GM23338 (cell line): ENCODE data around the gene TFF1. TPM values are rescaled to one million over a fixed set of nuclear protein-coding genes. Genes with fewer than 3 reads are reported as not detected.

Experiments
- ATAC-seq: fragments of 200-7000 bp; cut with Tn5 transposase; 3 replicates; pipeline ENCODE4 v1.9.1; 2020
- DNase-seq: peaks from one replicate; pipeline ENCODE4 v3.0.0-alpha.2; 2015; ENCODE audit warnings: low spot score
- H2AFZ ChIP-seq: fragments of 200-600 bp; sonication (generic); 2 replicates; pipeline ENCODE4 v1.8.0; 2016; ENCODE audit warnings: antibody characterized with exemption, mild to moderate bottlenecking, moderate library complexity
- H3F3A ChIP-seq: fragments of 200-600 bp; sonication (generic); replicated peaks from 2 replicates; pipeline ENCODE4 v1.8.0; 2017; ENCODE audit warnings: antibody characterized with exemption, mixed run types, low read depth
- H3K27ac ChIP-seq: fragments of 200-600 bp; sonication (generic); 2 replicates; pipeline ENCODE4 v1.6.1; 2016; ENCODE audit warnings: low read depth
- H3K27me3 ChIP-seq: fragments of 200-600 bp; sonication (generic); 2 replicates; pipeline ENCODE4 v1.8.0; 2016; ENCODE audit warnings: mild to moderate bottlenecking, mixed run types, moderate library complexity; ENCODE audit not compliant: insufficient read depth
- H3K36me3 ChIP-seq: fragments of 200-600 bp; sonication (generic); 2 replicates; pipeline ENCODE4 v1.8.0; 2016; ENCODE audit warnings: mild to moderate bottlenecking; ENCODE audit not compliant: insufficient read depth
- H3K4me1 ChIP-seq: fragments of 200-600 bp; sonication (generic); 2 replicates; pipeline ENCODE4 v1.8.0; 2016; ENCODE audit warnings: mild to moderate bottlenecking, moderate library complexity; ENCODE audit not compliant: insufficient read depth
- H3K4me2 ChIP-seq: fragments of 200-600 bp; sonication (generic); 2 replicates; pipeline ENCODE4 v1.7.1; 2017; ENCODE audit warnings: mixed run types
- H3K4me3 ChIP-seq: fragments of 200-600 bp; sonication (generic); 2 replicates; pipeline ENCODE4 v1.6.1; 2016; ENCODE audit warnings: mixed run types
- H3K79me2 ChIP-seq: fragments of 200-600 bp; sonication (generic); replicated peaks from 2 replicates; pipeline ENCODE4 v1.8.0; 2017; ENCODE audit warnings: mild to moderate bottlenecking; ENCODE audit not compliant: insufficient read depth
- H3K9me2 ChIP-seq: fragments of 200-600 bp; sonication (generic); 2 replicates; pipeline ENCODE4 v1.8.0; 2017; ENCODE audit not compliant: insufficient read depth
- H4K20me1 ChIP-seq: fragments of 200-600 bp; sonication (generic); replicated peaks from 2 replicates; pipeline ENCODE4 v1.8.0; 2017; ENCODE audit warnings: mild to moderate bottlenecking; ENCODE audit not compliant: insufficient read depth
- H3K27ac Mint-ChIP-seq: 2 replicates; pipeline ENCODE4 v1.8.0; 2020; ENCODE audit warnings: inconsistent platforms, mild to moderate bottlenecking, moderate library complexity, mixed read lengths
- H3K27me3 Mint-ChIP-seq: 3 replicates; pipeline ENCODE4 v1.8.0; 2022; ENCODE audit warnings: low read depth, mild to moderate bottlenecking, moderate library complexity, mixed read lengths, inconsistent platforms; ENCODE audit not compliant: insufficient read depth, poor library complexity
- H3K36me3 Mint-ChIP-seq: 3 replicates; pipeline ENCODE4 v1.8.0; 2021; ENCODE audit warnings: low read depth, mild to moderate bottlenecking, inconsistent platforms, moderate library complexity, mixed read lengths
- H3K4me1 Mint-ChIP-seq: 3 replicates; pipeline ENCODE4 v1.8.0; 2020; ENCODE audit warnings: mild to moderate bottlenecking, inconsistent platforms, mixed read lengths
- H3K4me3 Mint-ChIP-seq: 3 replicates; pipeline ENCODE4 v1.8.0; 2021; ENCODE audit warnings: moderate library complexity, mild to moderate bottlenecking, inconsistent platforms, mixed read lengths
- H3K9me3 Mint-ChIP-seq: 3 replicates; pipeline ENCODE4 v1.8.0; 2020; ENCODE audit warnings: moderate library complexity, mild to moderate bottlenecking, inconsistent platforms, mixed read lengths
- EZH2 ChIP-seq: fragments of 200-600 bp; sonication (generic); IDR thresholded peaks from one replicate; pipeline ENCODE4 v1.8.0; 2017; ENCODE audit warnings: antibody characterized with exemption, mild to moderate bottlenecking, low read depth; ENCODE audit not compliant: unreplicated experiment
- EZH2phosphoT487 ChIP-seq: fragments of 200-600 bp; sonication (generic); IDR thresholded peaks from one replicate; pipeline ENCODE4 v1.8.1; 2018; ENCODE audit warnings: antibody characterized with exemption; ENCODE audit not compliant: unreplicated experiment
- JUNB ChIP-seq: IDR thresholded peaks from one replicate; pipeline ENCODE4 v1.6.1; 2016; ENCODE audit warnings: antibody characterized with exemption; ENCODE audit not compliant: unreplicated experiment
- NANOG ChIP-seq: IDR thresholded peaks from 2 replicates; pipeline ENCODE4 v1.6.1; 2016; ENCODE audit warnings: antibody characterized with exemption, borderline replicate concordance
- POLR2AphosphoS5 ChIP-seq: IDR thresholded peaks from 2 replicates; pipeline ENCODE4 v1.6.1; 2016; ENCODE audit warnings: antibody characterized with exemption, low read depth
- ZNF114 ChIP-seq: fragments of 250-450 bp; sonication (Bioruptor Pico); IDR thresholded peaks from 2 replicates; pipeline ENCODE4 v1.5.0; 2020; ENCODE audit warnings: mild to moderate bottlenecking, moderate library complexity
- ZNF331 ChIP-seq: fragments of 250-450 bp; sonication (Bioruptor Pico); IDR thresholded peaks from 2 replicates; pipeline ENCODE4 v1.5.0; 2020; ENCODE audit warnings: low read depth, mild to moderate bottlenecking, moderate library complexity
- polyA plus RNA-seq: library from polyadenylated mRNA; unstranded; fragments of >200 nt; fragmentation: Nextera tagmentation; extraction: Ambion mirVana; gene quantifications from 2 replicates; pipeline ENCODE4 v1.2.1, GENCODE V29; 2016
- total RNA-seq: library from RNA; depleted of rRNA; stranded (reverse); fragments of >200 nt; shearing (Covaris generic); gene quantifications from 2 replicates; pipeline ENCODE4 v1.2.3, GENCODE V29; 2014
- TF ChIP-seq, protein P1 (sequence below): fragments of 250-450 bp; sonication (Bioruptor Pico); IDR thresholded peaks from 2 replicates; pipeline ENCODE4 v1.5.0; 2020; ENCODE audit warnings: mild to moderate bottlenecking, moderate library complexity
- TF ChIP-seq, protein P2 (sequence below): IDR thresholded peaks from 2 replicates; pipeline ENCODE4 v1.6.1; 2016; ENCODE audit warnings: antibody characterized with exemption
- TF ChIP-seq, protein P3 (sequence below): IDR thresholded peaks from one replicate; pipeline ENCODE4 v1.6.1; 2018; ENCODE audit warnings: antibody characterized with exemption; ENCODE audit not compliant: unreplicated experiment

The TFF1 gene
- total and polyA plus RNA-seq, 2 experiments from 2014 or later, result not detected

DNA sequence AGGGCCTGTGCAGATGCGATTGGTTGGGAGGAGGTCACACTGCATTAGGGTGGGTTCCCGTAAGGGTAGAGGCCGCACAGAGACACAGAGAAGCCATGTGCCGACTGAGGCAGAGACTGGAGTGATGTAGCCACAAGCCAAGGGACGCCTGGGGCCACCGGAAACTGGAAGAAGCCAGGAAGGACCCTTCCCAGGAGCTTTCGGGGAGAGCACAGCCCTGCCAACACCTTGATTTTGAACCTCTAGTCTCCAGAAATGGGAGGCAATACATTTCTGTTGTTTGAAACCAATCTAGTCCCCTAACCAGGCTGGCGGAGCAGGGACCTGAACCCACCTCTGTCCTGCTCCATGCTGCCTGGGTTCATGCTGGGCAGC is 48.2 kb upstream of the TFF1 start (continued):
- TF ChIP-seq, protein P1, sequence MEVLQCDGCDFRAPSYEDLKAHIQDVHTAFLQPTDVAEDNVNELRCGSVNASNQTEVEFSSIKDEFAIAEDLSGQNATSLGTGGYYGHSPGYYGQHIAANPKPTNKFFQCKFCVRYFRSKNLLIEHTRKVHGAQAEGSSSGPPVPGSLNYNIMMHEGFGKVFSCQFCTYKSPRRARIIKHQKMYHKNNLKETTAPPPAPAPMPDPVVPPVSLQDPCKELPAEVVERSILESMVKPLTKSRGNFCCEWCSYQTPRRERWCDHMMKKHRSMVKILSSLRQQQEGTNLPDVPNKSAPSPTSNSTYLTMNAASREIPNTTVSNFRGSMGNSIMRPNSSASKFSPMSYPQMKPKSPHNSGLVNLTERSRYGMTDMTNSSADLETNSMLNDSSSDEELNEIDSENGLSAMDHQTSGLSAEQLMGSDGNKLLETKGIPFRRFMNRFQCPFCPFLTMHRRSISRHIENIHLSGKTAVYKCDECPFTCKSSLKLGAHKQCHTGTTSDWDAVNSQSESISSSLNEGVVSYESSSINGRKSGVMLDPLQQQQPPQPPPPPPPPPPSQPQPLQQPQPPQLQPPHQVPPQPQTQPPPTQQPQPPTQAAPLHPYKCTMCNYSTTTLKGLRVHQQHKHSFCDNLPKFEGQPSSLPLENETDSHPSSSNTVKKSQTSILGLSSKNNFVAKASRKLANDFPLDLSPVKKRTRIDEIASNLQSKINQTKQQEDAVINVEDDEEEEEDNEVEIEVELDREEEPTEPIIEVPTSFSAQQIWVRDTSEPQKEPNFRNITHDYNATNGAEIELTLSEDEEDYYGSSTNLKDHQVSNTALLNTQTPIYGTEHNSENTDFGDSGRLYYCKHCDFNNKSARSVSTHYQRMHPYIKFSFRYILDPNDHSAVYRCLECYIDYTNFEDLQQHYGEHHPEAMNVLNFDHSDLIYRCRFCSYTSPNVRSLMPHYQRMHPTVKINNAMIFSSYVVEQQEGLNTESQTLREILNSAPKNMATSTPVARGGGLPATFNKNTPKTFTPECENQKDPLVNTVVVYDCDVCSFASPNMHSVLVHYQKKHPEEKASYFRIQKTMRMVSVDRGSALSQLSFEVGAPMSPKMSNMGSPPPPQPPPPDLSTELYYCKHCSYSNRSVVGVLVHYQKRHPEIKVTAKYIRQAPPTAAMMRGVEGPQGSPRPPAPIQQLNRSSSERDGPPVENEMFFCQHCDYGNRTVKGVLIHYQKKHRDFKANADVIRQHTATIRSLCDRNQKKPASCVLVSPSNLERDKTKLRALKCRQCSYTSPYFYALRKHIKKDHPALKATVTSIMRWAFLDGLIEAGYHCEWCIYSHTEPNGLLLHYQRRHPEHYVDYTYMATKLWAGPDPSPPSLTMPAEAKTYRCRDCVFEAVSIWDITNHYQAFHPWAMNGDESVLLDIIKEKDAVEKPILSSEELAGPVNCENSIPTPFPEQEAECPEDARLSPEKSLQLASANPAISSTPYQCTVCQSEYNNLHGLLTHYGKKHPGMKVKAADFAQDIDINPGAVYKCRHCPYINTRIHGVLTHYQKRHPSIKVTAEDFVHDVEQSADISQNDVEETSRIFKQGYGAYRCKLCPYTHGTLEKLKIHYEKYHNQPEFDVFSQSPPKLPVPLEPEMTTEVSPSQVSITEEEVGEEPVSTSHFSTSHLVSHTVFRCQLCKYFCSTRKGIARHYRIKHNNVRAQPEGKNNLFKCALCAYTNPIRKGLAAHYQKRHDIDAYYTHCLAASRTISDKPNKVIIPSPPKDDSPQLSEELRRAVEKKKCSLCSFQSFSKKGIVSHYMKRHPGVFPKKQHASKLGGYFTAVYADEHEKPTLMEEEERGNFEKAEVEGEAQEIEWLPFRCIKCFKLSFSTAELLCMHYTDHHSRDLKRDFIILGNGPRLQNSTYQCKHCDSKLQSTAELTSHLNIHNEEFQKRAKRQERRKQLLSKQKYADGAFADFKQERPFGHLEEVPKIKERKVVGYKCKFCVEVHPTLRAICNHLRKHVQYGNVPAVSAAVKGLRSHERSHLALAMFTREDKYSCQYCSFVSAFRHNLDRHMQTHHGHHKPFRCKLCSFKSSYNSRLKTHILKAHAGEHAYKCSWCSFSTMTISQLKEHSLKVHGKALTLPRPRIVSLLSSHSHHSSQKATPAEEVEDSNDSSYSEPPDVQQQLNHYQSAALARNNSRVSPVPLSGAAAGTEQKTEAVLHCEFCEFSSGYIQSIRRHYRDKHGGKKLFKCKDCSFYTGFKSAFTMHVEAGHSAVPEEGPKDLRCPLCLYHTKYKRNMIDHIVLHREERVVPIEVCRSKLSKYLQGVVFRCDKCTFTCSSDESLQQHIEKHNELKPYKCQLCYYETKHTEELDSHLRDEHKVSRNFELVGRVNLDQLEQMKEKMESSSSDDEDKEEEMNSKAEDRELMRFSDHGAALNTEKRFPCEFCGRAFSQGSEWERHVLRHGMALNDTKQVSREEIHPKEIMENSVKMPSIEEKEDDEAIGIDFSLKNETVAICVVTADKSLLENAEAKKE, result no peak

- ATAC-seq, result no peak
- H3K36me3 Mint-ChIP-seq, result no peaks in the 10 kb centered on the region
- no peak for DNase-seq
- Histone ChIP-seq H3K4me3 (no peak overlapping the region), H3K9me2 (no peaks in the 10 kb centered on the region), H2AFZ (no peak overlapping the region), H3F3A (no peaks in the 10 kb centered on the region), H3K4me2 (no peak overlapping the region), H3K27me3 (no peaks in the 10 kb centered on the region), H3K4me1 (no peaks in the 10 kb centered on the region), H4K20me1 (no peaks in the 10 kb centered on the region), H3K27ac (no peak overlapping the region), H3K79me2 (no peaks in the 10 kb centered on the region), H3K36me3 (no peaks in the 10 kb centered on the region)
- H3K4me1 Mint-ChIP-seq, result peaks cover 12% of the 10 kb centered on the region
- H3K9me3 Mint-ChIP-seq, result no peaks in the 10 kb centered on the region
- no peak overlapping the region for H3K4me3 Mint-ChIP-seq
- H3K27ac Mint-ChIP-seq, result no peak overlapping the region
- peaks cover 7% of the 10 kb centered on the region for H3K27me3 Mint-ChIP-seq
- TF ChIP-seq ZNF331 (no peak), POLR2AphosphoS5 (no peak), ZNF114 (no peak), NANOG (no peak), JUNB (no peak), EZH2 (no peak), EZH2phosphoT487 (no peak)
- TF ChIP-seq, protein P2, sequence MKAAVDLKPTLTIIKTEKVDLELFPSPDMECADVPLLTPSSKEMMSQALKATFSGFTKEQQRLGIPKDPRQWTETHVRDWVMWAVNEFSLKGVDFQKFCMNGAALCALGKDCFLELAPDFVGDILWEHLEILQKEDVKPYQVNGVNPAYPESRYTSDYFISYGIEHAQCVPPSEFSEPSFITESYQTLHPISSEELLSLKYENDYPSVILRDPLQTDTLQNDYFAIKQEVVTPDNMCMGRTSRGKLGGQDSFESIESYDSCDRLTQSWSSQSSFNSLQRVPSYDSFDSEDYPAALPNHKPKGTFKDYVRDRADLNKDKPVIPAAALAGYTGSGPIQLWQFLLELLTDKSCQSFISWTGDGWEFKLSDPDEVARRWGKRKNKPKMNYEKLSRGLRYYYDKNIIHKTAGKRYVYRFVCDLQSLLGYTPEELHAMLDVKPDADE, result no peak
- TF ChIP-seq, protein P3, sequence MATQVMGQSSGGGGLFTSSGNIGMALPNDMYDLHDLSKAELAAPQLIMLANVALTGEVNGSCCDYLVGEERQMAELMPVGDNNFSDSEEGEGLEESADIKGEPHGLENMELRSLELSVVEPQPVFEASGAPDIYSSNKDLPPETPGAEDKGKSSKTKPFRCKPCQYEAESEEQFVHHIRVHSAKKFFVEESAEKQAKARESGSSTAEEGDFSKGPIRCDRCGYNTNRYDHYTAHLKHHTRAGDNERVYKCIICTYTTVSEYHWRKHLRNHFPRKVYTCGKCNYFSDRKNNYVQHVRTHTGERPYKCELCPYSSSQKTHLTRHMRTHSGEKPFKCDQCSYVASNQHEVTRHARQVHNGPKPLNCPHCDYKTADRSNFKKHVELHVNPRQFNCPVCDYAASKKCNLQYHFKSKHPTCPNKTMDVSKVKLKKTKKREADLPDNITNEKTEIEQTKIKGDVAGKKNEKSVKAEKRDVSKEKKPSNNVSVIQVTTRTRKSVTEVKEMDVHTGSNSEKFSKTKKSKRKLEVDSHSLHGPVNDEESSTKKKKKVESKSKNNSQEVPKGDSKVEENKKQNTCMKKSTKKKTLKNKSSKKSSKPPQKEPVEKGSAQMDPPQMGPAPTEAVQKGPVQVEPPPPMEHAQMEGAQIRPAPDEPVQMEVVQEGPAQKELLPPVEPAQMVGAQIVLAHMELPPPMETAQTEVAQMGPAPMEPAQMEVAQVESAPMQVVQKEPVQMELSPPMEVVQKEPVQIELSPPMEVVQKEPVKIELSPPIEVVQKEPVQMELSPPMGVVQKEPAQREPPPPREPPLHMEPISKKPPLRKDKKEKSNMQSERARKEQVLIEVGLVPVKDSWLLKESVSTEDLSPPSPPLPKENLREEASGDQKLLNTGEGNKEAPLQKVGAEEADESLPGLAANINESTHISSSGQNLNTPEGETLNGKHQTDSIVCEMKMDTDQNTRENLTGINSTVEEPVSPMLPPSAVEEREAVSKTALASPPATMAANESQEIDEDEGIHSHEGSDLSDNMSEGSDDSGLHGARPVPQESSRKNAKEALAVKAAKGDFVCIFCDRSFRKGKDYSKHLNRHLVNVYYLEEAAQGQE, result no peak
These were observed 47.7 kb upstream of the TFF1 start for GRCh38 chr21:42414066-42414465.
